ENCODE data around the gene SERP2.

DNA sequence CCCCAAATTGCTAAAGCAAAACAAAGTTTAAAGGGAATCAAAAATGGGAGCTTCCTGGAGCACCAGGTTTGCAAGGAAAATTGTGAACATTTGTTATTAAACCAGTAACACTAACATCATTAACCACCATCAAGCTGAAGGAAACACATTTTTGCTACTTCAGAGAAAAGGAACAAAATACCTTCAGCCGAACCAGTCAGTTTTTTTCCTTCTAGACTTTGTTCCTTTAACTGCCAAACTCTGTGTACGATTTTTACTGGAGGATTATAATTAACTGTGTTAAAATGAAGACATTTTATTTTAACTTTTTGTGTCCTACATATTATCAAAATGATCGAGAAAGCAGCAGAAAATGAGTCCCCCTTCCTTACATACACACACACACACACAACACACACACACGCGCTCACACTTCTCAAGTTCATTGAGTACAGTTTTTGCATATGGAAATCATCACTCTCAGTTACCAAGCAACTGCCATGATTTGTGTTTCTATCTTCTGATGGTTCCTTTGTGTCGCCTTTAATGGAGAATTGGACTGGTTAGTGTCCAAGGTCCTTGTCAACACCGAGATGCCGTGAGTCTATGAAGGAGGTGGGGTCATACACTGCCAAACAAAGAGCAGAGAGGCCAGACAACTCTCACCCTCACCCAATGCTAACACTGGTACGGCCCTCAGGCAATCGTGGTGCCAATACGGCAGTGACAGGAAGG is 9.8 kb upstream of the SERP2 start:
- TF ChIP-seq POLR2A (IDR thresholded peaks at IDR 0.05): no peak
- TF ChIP-seq, protein P1, sequence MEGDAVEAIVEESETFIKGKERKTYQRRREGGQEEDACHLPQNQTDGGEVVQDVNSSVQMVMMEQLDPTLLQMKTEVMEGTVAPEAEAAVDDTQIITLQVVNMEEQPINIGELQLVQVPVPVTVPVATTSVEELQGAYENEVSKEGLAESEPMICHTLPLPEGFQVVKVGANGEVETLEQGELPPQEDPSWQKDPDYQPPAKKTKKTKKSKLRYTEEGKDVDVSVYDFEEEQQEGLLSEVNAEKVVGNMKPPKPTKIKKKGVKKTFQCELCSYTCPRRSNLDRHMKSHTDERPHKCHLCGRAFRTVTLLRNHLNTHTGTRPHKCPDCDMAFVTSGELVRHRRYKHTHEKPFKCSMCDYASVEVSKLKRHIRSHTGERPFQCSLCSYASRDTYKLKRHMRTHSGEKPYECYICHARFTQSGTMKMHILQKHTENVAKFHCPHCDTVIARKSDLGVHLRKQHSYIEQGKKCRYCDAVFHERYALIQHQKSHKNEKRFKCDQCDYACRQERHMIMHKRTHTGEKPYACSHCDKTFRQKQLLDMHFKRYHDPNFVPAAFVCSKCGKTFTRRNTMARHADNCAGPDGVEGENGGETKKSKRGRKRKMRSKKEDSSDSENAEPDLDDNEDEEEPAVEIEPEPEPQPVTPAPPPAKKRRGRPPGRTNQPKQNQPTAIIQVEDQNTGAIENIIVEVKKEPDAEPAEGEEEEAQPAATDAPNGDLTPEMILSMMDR (IDR thresholded peaks at IDR 0.05): no peak
